A673 (cell line): ENCODE results near the gene NAA15. TPM values are rescaled to one million over a fixed set of nuclear protein-coding genes. Genes with fewer than 3 reads are reported as not detected.

Experiments
- BruUV-seq: library from RNA; stranded (reverse); fragments of 400-500 nt; replicated peaks from 2 replicates; lab custom pipeline; 2021; lab: Mats Ljungman, UMichigan
- CTCF ChIA-PET: fragments of 300-600 bp; sonication (Branson Sonifier 250); formaldehyde crosslinking; loops from one replicate; lab custom pipeline; 2022; ENCODE audit warnings: antibody characterized with exemption; lab: Charles Lee
- POLR2A ChIA-PET: fragments of 300-600 bp; sonication (Branson Sonifier 250); formaldehyde crosslinking; loops from one replicate; lab custom pipeline; 2022; ENCODE audit warnings: antibody characterized with exemption; ENCODE audit not compliant: low non-redundant PET; lab: Charles Lee
- DNase-seq: peaks from one replicate; pipeline ENCODE4 v3.0.0-alpha.2; 2015; ENCODE audit warnings: low spot score
- H3K27ac ChIP-seq: fragments of 200-600 bp; sonication (generic); 2 replicates; pipeline ENCODE4 v1.5.1; 2016; ENCODE audit warnings: mixed run types, low read depth, mild to moderate bottlenecking, mixed read lengths, antibody characterized with exemption, low read length; ENCODE audit not compliant: poor library complexity, severe bottlenecking
- H3K27me3 ChIP-seq: fragments of 200-600 bp; sonication (generic); replicated peaks from 2 replicates; pipeline ENCODE4 v1.6.1; 2017; ENCODE audit warnings: mixed run types, low read depth, mild to moderate bottlenecking, mixed read lengths, antibody characterized with exemption, low read length; ENCODE audit not compliant: insufficient read depth, poor library complexity
- H3K36me3 ChIP-seq: fragments of 200-600 bp; sonication (generic); 2 replicates; pipeline ENCODE4 v1.6.1; 2016; ENCODE audit warnings: mixed run types, mild to moderate bottlenecking, mixed read lengths, antibody characterized with exemption, low read length; ENCODE audit not compliant: insufficient read depth, poor library complexity, severe bottlenecking
- H3K4me1 ChIP-seq: fragments of 200-600 bp; sonication (generic); 2 replicates; pipeline ENCODE4 v1.6.1; 2017; ENCODE audit warnings: mixed run types, mild to moderate bottlenecking, mixed read lengths, antibody characterized with exemption, low read length; ENCODE audit not compliant: insufficient read depth, poor library complexity, severe bottlenecking
- H3K4me3 ChIP-seq: fragments of 200-600 bp; sonication (generic); 2 replicates; pipeline ENCODE4 v1.5.1; 2016; ENCODE audit warnings: low read depth, mixed run types, mild to moderate bottlenecking, mixed read lengths, low read length; ENCODE audit not compliant: poor library complexity, severe bottlenecking
- H3K9me3 ChIP-seq: fragments of 200-600 bp; sonication (generic); 2 replicates; pipeline ENCODE4 v1.6.1; 2016; ENCODE audit warnings: mixed run types, low read depth, mild to moderate bottlenecking, mixed read lengths, antibody characterized with exemption, low read length; ENCODE audit not compliant: poor library complexity, severe bottlenecking
- CTCF ChIP-seq: fragments of 300-800, 200-600 bp; sonication (generic); conservative IDR thresholded peaks from 2 replicates; pipeline ENCODE4 v1.5.1; 2017; ENCODE audit warnings: low read depth, mild to moderate bottlenecking, antibody characterized with exemption, low read length, moderate library complexity, mixed read lengths
- EZH2 ChIP-seq: fragments of 200-600 bp; sonication (generic); IDR thresholded peaks from 2 replicates; pipeline ENCODE4 v1.6.1; 2017; ENCODE audit warnings: borderline replicate concordance, low read depth, mild to moderate bottlenecking, mixed read lengths, antibody characterized with exemption, low read length; ENCODE audit not compliant: poor library complexity, severe bottlenecking
- intact Hi-C: fragments of 100-400 bp; cut with micrococcal nuclease; formaldehyde crosslinking; loops from one replicate; pipeline ENCODE4 v1.10.0; 2022; ENCODE audit not compliant: unreplicated experiment
- total RNA-seq: library from RNA; stranded (reverse); gene quantifications from 2 replicates; pipeline ENCODE4 v1.2.3, GENCODE V29; 2021

NAA15 gene
- total RNA-seq, 1 experiment from 2014 or later: 123 TPM

DNA sequence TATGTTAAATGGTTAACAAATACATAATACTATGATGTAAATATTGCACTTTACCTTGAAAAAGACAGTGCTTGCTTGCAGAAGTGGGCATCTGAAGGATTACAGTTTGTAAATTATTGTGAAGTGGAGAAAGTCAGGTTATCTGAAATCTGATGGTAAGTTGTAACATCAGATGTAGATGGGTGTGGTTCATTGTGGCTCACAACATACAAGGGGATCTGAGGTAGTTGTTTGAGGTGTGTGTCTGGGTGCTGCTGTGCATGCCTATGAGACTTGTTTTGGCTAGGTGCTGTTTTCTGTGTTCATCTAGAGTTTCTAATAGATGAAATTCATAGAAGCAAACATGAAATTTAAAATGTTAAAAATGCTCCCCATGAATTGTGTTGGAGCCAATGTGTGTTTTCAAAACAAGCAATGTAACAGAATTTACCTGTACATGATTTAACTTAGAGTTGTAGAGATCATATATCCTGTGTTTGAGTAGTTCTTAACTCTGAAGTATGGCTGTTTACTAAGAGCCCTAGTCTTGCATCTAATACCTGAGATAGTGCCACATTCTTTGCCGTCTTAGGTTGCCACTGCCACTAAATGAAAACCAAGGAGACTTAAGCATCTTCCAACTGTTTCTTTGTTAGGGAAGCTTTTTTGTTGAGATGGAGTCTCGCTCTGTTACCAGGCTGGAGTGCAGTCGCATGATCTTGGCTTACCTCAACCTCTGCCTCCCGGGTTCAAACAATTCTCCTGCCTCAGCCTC is 12.9 kb downstream of the NAA15 start:
- no TSS peak for BruUV-seq
- Histone ChIP-seq H3K36me3 (peaks cover 6% of the 10 kb centered on the region), H3K27ac (no peak overlapping the region), H3K27me3 (no peaks in the 10 kb centered on the region), H3K9me3 (peaks cover 7% of the 10 kb centered on the region), H3K4me1 (peaks cover 15% of the 10 kb centered on the region), H3K4me3 (no peak overlapping the region)
- POLR2A ChIA-PET: no interaction called here
- intact Hi-C loops: no loop called here
- TF ChIP-seq CTCF: no peak
- no peak for TF ChIP-seq EZH2
- CTCF ChIA-PET: no interaction called here
- no peak for DNase-seq

- peaks cover 6% of the 10 kb centered on the region for H3K36me3 ChIP-seq
- TF ChIP-seq CTCF: no peak
- TF ChIP-seq EZH2: no peak
- ChIA-PET POLR2A (no interaction called here), CTCF (interaction anchor here (0.6 kb wide), 1 partner anchor 16 kb away, joined by 5 read pairs; no protein-coding TSS in a partner anchor)
- H3K4me3 ChIP-seq: no peak overlapping the region
- H3K27me3 ChIP-seq: no peaks in the 10 kb centered on the region
- H3K4me1 ChIP-seq: peaks cover 15% of the 10 kb centered on the region
- intact Hi-C loops: no loop called here
- H3K9me3 ChIP-seq: peaks cover 7% of the 10 kb centered on the region
- DNase-seq: no peak
- H3K27ac ChIP-seq: no peak overlapping the region
- no TSS peak for BruUV-seq
Measured at GRCh38 chr4:139315221-139315675, 13.9 kb downstream of the NAA15 start.

GRCh38 chr4:139316733-139317132 is 15.4 kb downstream of the NAA15 start:
- no TSS peak for BruUV-seq
- H3K4me3 ChIP-seq: no peak overlapping the region
- CTCF ChIA-PET: no interaction called here
- no peak overlapping the region for H3K27ac ChIP-seq
- no peaks in the 10 kb centered on the region for H3K27me3 ChIP-seq
- peaks cover 7% of the 10 kb centered on the region for H3K4me1 ChIP-seq
- no peak for DNase-seq
- TF ChIP-seq CTCF (no peak), EZH2 (no peak)
- H3K9me3 ChIP-seq: peaks cover 7% of the 10 kb centered on the region
- peaks cover 6% of the 10 kb centered on the region for H3K36me3 ChIP-seq
- POLR2A ChIA-PET: no interaction called here
- intact Hi-C loops: no loop called here
